A549 (cell line): ENCODE data around the gene RAD51B. TPM values are rescaled to one million over a fixed set of nuclear protein-coding genes. Genes with fewer than 3 reads are reported as not detected.

Experiments used
- ATAC-seq, 2 experiments: fragments of 200-7000 bp in 1 of 2; fragments of >200 bp in 1 of 2; cut with Nextera tagmentation in 1 of 2; cut with Tn5 transposase in 1 of 2; 3 replicates each; pipeline versions ENCODE4 v1.8.0 to v1.9.1; 2018 to 2020; ENCODE audit warnings: mild to moderate bottlenecking in 1 of 2, moderate library complexity in 1 of 2
- CTCF ChIA-PET: fragments of 300-600 bp; sonication (Branson Sonifier 250); formaldehyde crosslinking; extraction: SDS; loops from one replicate; lab custom pipeline; 2021; ENCODE audit warnings: antibody characterized with exemption, inconsistent platforms; lab: Yijun Ruan, JAX
- POLR2A ChIA-PET: fragments of 350-600 bp; formaldehyde crosslinking; extraction: SDS; loops from one replicate; lab custom pipeline; 2021; ENCODE audit warnings: antibody characterized with exemption, inconsistent platforms; lab: Yijun Ruan, JAX
- DNase-seq, 2 experiments: peaks; one replicate each; pipeline versions ENCODE4 v3.0.0 to v3.0.0-alpha.2; 2011 to 2016; ENCODE audit warnings: low read depth in 1 of 2, low spot score in 1 of 2
- FAIRE-seq: peaks from 2 replicates; lab custom pipeline; 2011; peaks lifted over from hg19 to GRCh38; lab: Jason Lieb, UNC
- H3K27ac ChIP-seq, 2 experiments: fragments of >200 bp; sonication (Bioruptor Twin); formaldehyde crosslinking; 3 replicates each; pipeline ENCODE4 v1.5.1; 2016 to 2017
- H3K4me1 ChIP-seq: fragments of >200 bp; sonication (Bioruptor Twin); formaldehyde crosslinking; 3 replicates; pipeline ENCODE4 v1.6.1; 2016
- H3K4me2 ChIP-seq: fragments of >200 bp; sonication (Bioruptor Twin); formaldehyde crosslinking; 3 replicates; pipeline ENCODE4 v1.6.1; 2016
- H3K4me3 ChIP-seq: fragments of >200 bp; sonication (Bioruptor Twin); formaldehyde crosslinking; 3 replicates; pipeline ENCODE4 v1.5.1; 2016
- H3K9me3 ChIP-seq: fragments of >200 bp; sonication (Bioruptor Twin); formaldehyde crosslinking; 3 replicates; pipeline ENCODE4 v1.6.1; 2016
- CBX2 ChIP-seq: fragments of 200-600 bp; sonication (generic); IDR thresholded peaks from 2 replicates; pipeline ENCODE4 v1.6.1; 2016; ENCODE audit warnings: low read depth, mild to moderate bottlenecking, borderline replicate concordance
- EHF ChIP-seq: fragments of 250-450 bp; sonication (Bioruptor Pico); IDR thresholded peaks from 2 replicates; pipeline ENCODE4 v1.5.0; 2020; ENCODE audit warnings: mild to moderate bottlenecking
- EHMT2 ChIP-seq: fragments of 200-600 bp; sonication (generic); IDR thresholded peaks from 2 replicates; pipeline ENCODE4 v1.6.1; 2016; ENCODE audit warnings: antibody characterized with exemption, low read depth, mild to moderate bottlenecking, moderate library complexity
- EP300 ChIP-seq, 2 experiments: fragments of >200 bp; sonication (Bioruptor Twin); formaldehyde crosslinking; IDR thresholded peaks; 2 replicates in 1 of 2; 3 replicates in 1 of 2; pipeline ENCODE4 v1.6.1; 2016 to 2017
- FOSB ChIP-seq: fragments of 250-450 bp; sonication (Bioruptor Pico); IDR thresholded peaks from 2 replicates; pipeline ENCODE4 v1.5.0; 2020; ENCODE audit warnings: mild to moderate bottlenecking, moderate library complexity
- FOSL2 ChIP-seq, 2 experiments: fragments of 450-650 bp in 1 of 2; fragments of >200 bp in 1 of 2; sonication (Bioruptor Twin) in 1 of 2; formaldehyde crosslinking; IDR thresholded peaks; 2 replicates each; pipeline versions ENCODE4 v1.5.0 to v1.6.1; 2016 to 2020; ENCODE audit warnings: mild to moderate bottlenecking in 1 of 2, moderate library complexity in 1 of 2
- FOXS1 ChIP-seq: fragments of 250-450 bp; sonication (Bioruptor Pico); IDR thresholded peaks from 2 replicates; pipeline ENCODE4 v1.5.0; 2020; ENCODE audit warnings: mild to moderate bottlenecking, moderate library complexity
- GATA3 ChIP-seq: IDR thresholded peaks from 2 replicates; pipeline ENCODE4 v1.6.1; 2012; ENCODE audit warnings: borderline replicate concordance
- HDAC2 ChIP-seq: fragments of 200-600 bp; sonication (generic); IDR thresholded peaks from 2 replicates; pipeline ENCODE4 v1.6.1; 2016
- HOXB13 ChIP-seq: fragments of 250-450 bp; sonication (Bioruptor Pico); IDR thresholded peaks from 2 replicates; pipeline ENCODE4 v1.5.0; 2020; ENCODE audit warnings: low read depth, mild to moderate bottlenecking, moderate library complexity
- JUNB ChIP-seq: fragments of >200 bp; sonication (Bioruptor Twin); formaldehyde crosslinking; IDR thresholded peaks from 2 replicates; pipeline ENCODE4 v1.6.1; 2016
- KDM5A ChIP-seq: fragments of 200-600 bp; sonication (generic); IDR thresholded peaks from 2 replicates; pipeline ENCODE4 v1.6.1; 2016; ENCODE audit warnings: antibody characterized with exemption, mild to moderate bottlenecking
- MAZ ChIP-seq: fragments of 150-350 bp; IDR thresholded peaks from 2 replicates; pipeline ENCODE4 v1.6.1; 2014; ENCODE audit warnings: antibody characterized with exemption, low read depth, low read length, borderline replicate concordance
- PHF8 ChIP-seq: fragments of 200-600 bp; sonication (generic); IDR thresholded peaks from 2 replicates; pipeline ENCODE4 v1.6.1; 2016; ENCODE audit warnings: low read depth, mild to moderate bottlenecking, antibody characterized with exemption, moderate library complexity, borderline replicate concordance
- POLR2A ChIP-seq: IDR thresholded peaks from 2 replicates; pipeline ENCODE4 v1.6.1; 2012; ENCODE audit warnings: mild to moderate bottlenecking, low read length
- POLR2AphosphoS2 ChIP-seq: conservative IDR thresholded peaks from 2 replicates; pipeline ENCODE4 v1.6.1; 2012; ENCODE audit warnings: low read length, improper control_type of control experiment, inconsistent platforms
- RAD21 ChIP-seq, 2 experiments: fragments of >200 bp in 1 of 2; sonication (Bioruptor Twin) in 1 of 2; formaldehyde crosslinking in 1 of 2; IDR thresholded peaks in 1 of 2; conservative IDR thresholded peaks in 1 of 2; 2 replicates in 1 of 2; 3 replicates in 1 of 2; pipeline ENCODE4 v1.6.1; 2012 to 2018; ENCODE audit warnings: inconsistent platforms in 1 of 2
- RCOR1 ChIP-seq: fragments of 150-350 bp; IDR thresholded peaks from 2 replicates; pipeline ENCODE4 v1.6.1; 2014; ENCODE audit warnings: antibody characterized with exemption, low read length, low read depth
- RNF2 ChIP-seq: fragments of 200-600 bp; sonication (generic); IDR thresholded peaks from 2 replicates; pipeline ENCODE4 v1.6.1; 2016; ENCODE audit warnings: low read depth, mild to moderate bottlenecking, antibody characterized with exemption, moderate library complexity, borderline replicate concordance
- SREBF2 ChIP-seq: fragments of 450-650 bp; IDR thresholded peaks from 2 replicates; pipeline ENCODE4 v1.6.1; 2014; ENCODE audit warnings: mild to moderate bottlenecking, moderate library complexity
- TFCP2L1 ChIP-seq: fragments of 250-450 bp; sonication (Bioruptor Pico); IDR thresholded peaks from 2 replicates; pipeline ENCODE4 v1.5.0; 2021; ENCODE audit warnings: mild to moderate bottlenecking
- TP53 ChIP-seq: fragments of 250-450 bp; sonication (Bioruptor Pico); IDR thresholded peaks from 2 replicates; pipeline ENCODE4 v1.5.0; 2021; ENCODE audit warnings: mild to moderate bottlenecking, moderate library complexity
- ZSCAN20 ChIP-seq: fragments of 250-450 bp; sonication (Bioruptor Pico); IDR thresholded peaks from 2 replicates; pipeline ENCODE4 v1.8.0; 2022; ENCODE audit warnings: mild to moderate bottlenecking, moderate library complexity
- WGBS: methylation state at CpG from one replicate; pipeline ENCODE4 v1.1.6; 2017; ENCODE audit errors: missing lambda C conversion rate; 5-methylcytosine and 5-hydroxymethylcytosine counted together
- polyA plus RNA-seq, 4 experiments: library from polyadenylated mRNA; depleted of rRNA in 3 of 4; stranded (reverse); fragments of >200 nt; fragmentation: RNase III in 1 of 4; extraction: RNeasy Plus Mini Kit Qiagen cat#74134 plus additional on column Dnase treatment in 1 of 4; gene quantifications; 2 replicates in 3 of 4; 3 replicates in 1 of 4; pipeline ENCODE4 v1.2.3, GENCODE V29; 2011 to 2017
- TF ChIP-seq, protein P1 (sequence below): fragments of 250-450 bp; sonication (Bioruptor Pico); IDR thresholded peaks from 2 replicates; pipeline ENCODE4 v1.5.0; 2020; ENCODE audit warnings: low read depth, mild to moderate bottlenecking, moderate library complexity
- TF ChIP-seq, protein P2 (sequence below): fragments of >200 bp; sonication (Bioruptor Twin); formaldehyde crosslinking; IDR thresholded peaks from 3 replicates; pipeline ENCODE4 v1.6.1; 2016
- TF ChIP-seq, protein P3 (sequence below): IDR thresholded peaks from 2 replicates; pipeline ENCODE4 v1.6.1; 2012
- TF ChIP-seq, protein P4 (sequence below): fragments of 200-600 bp; sonication (generic); IDR thresholded peaks from 2 replicates; pipeline ENCODE4 v1.6.1; 2016; ENCODE audit warnings: antibody characterized with exemption, mild to moderate bottlenecking, moderate library complexity
- TF ChIP-seq, protein P5 (sequence below): IDR thresholded peaks from 2 replicates; pipeline ENCODE4 v1.6.1; 2012

RAD51B gene
- polyA plus RNA-seq, 2 of the 4 experiments (the other 2 are of a cell fraction), result 7.2 to 10.8 TPM

DNA sequence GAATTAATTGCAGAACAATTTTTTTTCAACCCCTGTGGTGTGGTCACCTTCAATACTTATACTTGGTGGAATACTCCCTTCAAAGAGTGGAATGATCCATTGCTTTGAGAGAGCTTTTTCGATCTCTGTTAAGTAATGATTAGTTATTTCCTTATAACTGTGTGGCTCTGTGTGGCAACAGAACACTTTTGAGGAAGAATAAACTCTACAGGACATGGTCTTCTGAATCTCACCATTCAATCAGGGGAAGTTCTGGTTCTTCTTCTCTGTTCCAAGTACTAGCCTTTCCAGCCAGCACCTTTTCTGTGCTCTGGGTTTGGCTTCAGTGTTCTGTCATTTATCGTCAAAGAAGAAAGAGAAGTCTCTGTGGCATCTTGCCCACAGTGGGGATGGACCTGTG lies 604.1 kb downstream of the RAD51B start:
- H3K4me2 ChIP-seq, result no peak overlapping the region
- no peak for DNase-seq
- peaks cover 19% of the 10 kb centered on the region for H3K4me1 ChIP-seq
- H3K27ac ChIP-seq, result peak overlapping the region; percentile 13 to 63; a peak in 5 of 6 replicates
- TF ChIP-seq FOXS1 (CRISPR knock-in tag), result no peak
- TF ChIP-seq POLR2AphosphoS2, result no peak
- no peak for TF ChIP-seq MAZ
- TF ChIP-seq SREBF2, result no peak
- no peak for TF ChIP-seq GATA3
- no peak for TF ChIP-seq TFCP2L1 (CRISPR knock-in tag)
- TF ChIP-seq, protein P1, sequence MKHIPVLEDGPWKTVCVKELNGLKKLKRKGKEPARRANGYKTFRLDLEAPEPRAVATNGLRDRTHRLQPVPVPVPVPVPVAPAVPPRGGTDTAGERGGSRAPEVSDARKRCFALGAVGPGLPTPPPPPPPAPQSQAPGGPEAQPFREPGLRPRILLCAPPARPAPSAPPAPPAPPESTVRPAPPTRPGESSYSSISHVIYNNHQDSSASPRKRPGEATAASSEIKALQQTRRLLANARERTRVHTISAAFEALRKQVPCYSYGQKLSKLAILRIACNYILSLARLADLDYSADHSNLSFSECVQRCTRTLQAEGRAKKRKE, result no peak
- no peak for TF ChIP-seq RAD21 (conservative IDR thresholded peaks at IDR 0.05 in 1 of 2, IDR thresholded peaks at IDR 0.05 in 1 of 2)
- TF ChIP-seq FOSB (CRISPR knock-in tag), result no peak
- TF ChIP-seq, protein P2, sequence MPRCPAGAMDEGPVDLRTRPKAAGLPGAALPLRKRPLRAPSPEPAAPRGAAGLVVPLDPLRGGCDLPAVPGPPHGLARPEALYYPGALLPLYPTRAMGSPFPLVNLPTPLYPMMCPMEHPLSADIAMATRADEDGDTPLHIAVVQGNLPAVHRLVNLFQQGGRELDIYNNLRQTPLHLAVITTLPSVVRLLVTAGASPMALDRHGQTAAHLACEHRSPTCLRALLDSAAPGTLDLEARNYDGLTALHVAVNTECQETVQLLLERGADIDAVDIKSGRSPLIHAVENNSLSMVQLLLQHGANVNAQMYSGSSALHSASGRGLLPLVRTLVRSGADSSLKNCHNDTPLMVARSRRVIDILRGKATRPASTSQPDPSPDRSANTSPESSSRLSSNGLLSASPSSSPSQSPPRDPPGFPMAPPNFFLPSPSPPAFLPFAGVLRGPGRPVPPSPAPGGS, result no peak
- TF ChIP-seq POLR2A, result no peak
- no peak for TF ChIP-seq ZSCAN20 (CRISPR knock-in tag)
- TF ChIP-seq EP300 (IDR thresholded peaks at IDR 0.05), result no peak
- no peak for TF ChIP-seq TP53 (CRISPR knock-in tag)
- TF ChIP-seq, protein P3, sequence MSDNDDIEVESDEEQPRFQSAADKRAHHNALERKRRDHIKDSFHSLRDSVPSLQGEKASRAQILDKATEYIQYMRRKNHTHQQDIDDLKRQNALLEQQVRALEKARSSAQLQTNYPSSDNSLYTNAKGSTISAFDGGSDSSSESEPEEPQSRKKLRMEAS, result no peak
- TF ChIP-seq HOXB13 (CRISPR knock-in tag), result no peak
- TF ChIP-seq, all 56 proteins: peak for 0
- FAIRE-seq, result no peak
- WGBS, result 91% methylated on average over 2 of the region's 2 CpGs
- no peaks in the 10 kb centered on the region for H3K9me3 ChIP-seq
- CTCF ChIA-PET, result interaction anchor here (1.0 kb wide), 1 partner anchor 28 kb away, joined by 3 read pairs; no protein-coding TSS in a partner anchor
- no peak overlapping the region for H3K4me3 ChIP-seq
- no peak for ATAC-seq
- POLR2A ChIA-PET, result no interaction called here

DNA sequence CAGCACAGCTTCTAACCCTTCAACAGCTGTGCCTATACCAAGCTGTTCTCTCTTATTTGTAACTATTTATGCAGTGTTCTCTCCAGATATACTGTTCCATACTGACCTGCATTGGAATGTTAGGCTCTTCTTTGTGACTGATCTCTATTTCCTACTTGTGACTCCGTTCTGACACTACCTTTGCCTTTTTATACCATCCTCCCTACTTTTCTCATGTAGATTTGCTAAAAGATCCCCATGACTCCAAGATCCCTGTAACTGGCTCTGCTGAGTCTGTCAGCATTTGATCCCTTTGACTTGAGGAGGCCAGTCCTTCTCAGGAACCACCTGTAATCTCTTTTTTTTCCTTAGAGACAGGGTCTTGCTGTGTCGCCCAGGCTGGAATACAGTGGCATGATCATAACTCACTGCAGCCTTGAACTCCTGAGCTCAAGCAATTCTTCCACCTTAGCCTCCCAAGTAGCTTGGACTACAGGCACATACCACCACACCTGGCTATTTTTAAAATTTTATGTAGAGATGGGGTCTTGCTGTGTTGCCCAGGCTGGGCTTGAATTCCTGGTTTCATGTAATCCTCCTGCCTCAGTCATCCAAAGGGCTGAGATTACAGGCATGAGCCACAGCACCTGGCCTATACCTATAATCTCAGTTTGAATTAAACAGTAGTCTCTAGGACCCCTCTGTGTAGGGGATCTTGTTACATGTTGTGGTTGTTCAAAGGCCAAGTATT lies 605.0 kb downstream of the RAD51B start:
- no peak overlapping the region for H3K4me2 ChIP-seq
- DNase-seq (no peak), ATAC-seq (no peak), FAIRE-seq (peak; percentile 32)
- CTCF ChIA-PET, result interaction anchor here (1.0 kb wide), 1 partner anchor 27 kb away, joined by 3 read pairs; no protein-coding TSS in a partner anchor
- 45% methylated on average over 2 of the region's 2 CpGs for WGBS
- peak overlapping the region; percentile 12 to 61; a peak in 3 of 6 replicates for H3K27ac ChIP-seq
- H3K4me3 ChIP-seq, result no peak overlapping the region
- POLR2A ChIA-PET, result no interaction called here
- H3K9me3 ChIP-seq, result no peaks in the 10 kb centered on the region; the same call in 2 of the 3 replicates
- TF ChIP-seq, protein P4, sequence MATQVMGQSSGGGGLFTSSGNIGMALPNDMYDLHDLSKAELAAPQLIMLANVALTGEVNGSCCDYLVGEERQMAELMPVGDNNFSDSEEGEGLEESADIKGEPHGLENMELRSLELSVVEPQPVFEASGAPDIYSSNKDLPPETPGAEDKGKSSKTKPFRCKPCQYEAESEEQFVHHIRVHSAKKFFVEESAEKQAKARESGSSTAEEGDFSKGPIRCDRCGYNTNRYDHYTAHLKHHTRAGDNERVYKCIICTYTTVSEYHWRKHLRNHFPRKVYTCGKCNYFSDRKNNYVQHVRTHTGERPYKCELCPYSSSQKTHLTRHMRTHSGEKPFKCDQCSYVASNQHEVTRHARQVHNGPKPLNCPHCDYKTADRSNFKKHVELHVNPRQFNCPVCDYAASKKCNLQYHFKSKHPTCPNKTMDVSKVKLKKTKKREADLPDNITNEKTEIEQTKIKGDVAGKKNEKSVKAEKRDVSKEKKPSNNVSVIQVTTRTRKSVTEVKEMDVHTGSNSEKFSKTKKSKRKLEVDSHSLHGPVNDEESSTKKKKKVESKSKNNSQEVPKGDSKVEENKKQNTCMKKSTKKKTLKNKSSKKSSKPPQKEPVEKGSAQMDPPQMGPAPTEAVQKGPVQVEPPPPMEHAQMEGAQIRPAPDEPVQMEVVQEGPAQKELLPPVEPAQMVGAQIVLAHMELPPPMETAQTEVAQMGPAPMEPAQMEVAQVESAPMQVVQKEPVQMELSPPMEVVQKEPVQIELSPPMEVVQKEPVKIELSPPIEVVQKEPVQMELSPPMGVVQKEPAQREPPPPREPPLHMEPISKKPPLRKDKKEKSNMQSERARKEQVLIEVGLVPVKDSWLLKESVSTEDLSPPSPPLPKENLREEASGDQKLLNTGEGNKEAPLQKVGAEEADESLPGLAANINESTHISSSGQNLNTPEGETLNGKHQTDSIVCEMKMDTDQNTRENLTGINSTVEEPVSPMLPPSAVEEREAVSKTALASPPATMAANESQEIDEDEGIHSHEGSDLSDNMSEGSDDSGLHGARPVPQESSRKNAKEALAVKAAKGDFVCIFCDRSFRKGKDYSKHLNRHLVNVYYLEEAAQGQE, result no peak
- TF ChIP-seq PHF8, result no peak
- no peak for TF ChIP-seq CBX2
- TF ChIP-seq ZSCAN20 (CRISPR knock-in tag), result no peak
- TF ChIP-seq, protein P1, result no peak
- TF ChIP-seq EHF (CRISPR knock-in tag), result no peak
- no peak for TF ChIP-seq RCOR1
- TF ChIP-seq JUNB, result no peak
- no peak for TF ChIP-seq SREBF2
- TF ChIP-seq HOXB13 (CRISPR knock-in tag), result no peak
- TF ChIP-seq RNF2, result no peak
- TF ChIP-seq EHMT2, result no peak
- no peak for TF ChIP-seq FOXS1 (CRISPR knock-in tag)
- TF ChIP-seq, protein P5, sequence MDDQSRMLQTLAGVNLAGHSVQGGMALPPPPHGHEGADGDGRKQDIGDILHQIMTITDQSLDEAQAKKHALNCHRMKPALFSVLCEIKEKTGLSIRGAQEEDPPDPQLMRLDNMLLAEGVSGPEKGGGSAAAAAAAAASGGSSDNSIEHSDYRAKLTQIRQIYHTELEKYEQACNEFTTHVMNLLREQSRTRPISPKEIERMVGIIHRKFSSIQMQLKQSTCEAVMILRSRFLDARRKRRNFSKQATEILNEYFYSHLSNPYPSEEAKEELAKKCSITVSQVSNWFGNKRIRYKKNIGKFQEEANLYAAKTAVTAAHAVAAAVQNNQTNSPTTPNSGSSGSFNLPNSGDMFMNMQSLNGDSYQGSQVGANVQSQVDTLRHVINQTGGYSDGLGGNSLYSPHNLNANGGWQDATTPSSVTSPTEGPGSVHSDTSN, result no peak
- TF ChIP-seq KDM5A, result no peak
- TF ChIP-seq HDAC2, result no peak
- no peak for TF ChIP-seq FOSL2 (IDR thresholded peaks at IDR 0.05)
- TF ChIP-seq FOSL2 (CRISPR knock-in tag; IDR thresholded peaks at IDR 0.05), result no peak
- no peak for TF ChIP-seq TFCP2L1 (CRISPR knock-in tag)
- TF ChIP-seq, all 56 proteins: peak for 0
- peaks cover 19% of the 10 kb centered on the region for H3K4me1 ChIP-seq
